ENCODE data around the gene CCDC3. TPM values are rescaled to one million over a fixed set of nuclear protein-coding genes. Genes with fewer than 3 reads are reported as not detected.
A peak's percentile ranks its signal among the peaks of the same experiment; 100 is the strongest.

CCDC3 gene
- total RNA-seq, 2 donors from 2014 or later = 0.45 TPM; not detected in 1

GRCh38 chr10:12902135-12902572, 99.4 kb downstream of the CCDC3 start:
- H3K27ac Mint-ChIP-seq = no peak overlapping the region
- H3K27me3 Mint-ChIP-seq = peaks cover 15 to 26% of the 10 kb centered on the region in 2 donors
- no peaks in the 10 kb centered on the region for H3K36me3 Mint-ChIP-seq
- DNase-seq (ENCODE audit: low spot score) (no peak), ATAC-seq (no peak)
- H3K4me3 Mint-ChIP-seq = no peak overlapping the region
- peaks cover 0 to 6% of the 10 kb centered on the region in 2 donors for H3K4me1 Mint-ChIP-seq (ENCODE audit: low read depth in 2 of 2)
- H3K9me3 Mint-ChIP-seq = no peaks in the 10 kb centered on the region

GRCh38 chr10:12899546-12899945, 102.0 kb downstream of the CCDC3 start:
- DNase-seq (ENCODE audit: low spot score) (no peak), ATAC-seq (no peak)
- H3K4me3 Mint-ChIP-seq = no peak overlapping the region
- no peaks in the 10 kb centered on the region for H3K9me3 Mint-ChIP-seq
- H3K27ac Mint-ChIP-seq = no peak overlapping the region
- peaks cover under 1% of the 10 kb centered on the region for H3K36me3 Mint-ChIP-seq
- peaks cover 0 to 6% of the 10 kb centered on the region in 2 donors for H3K4me1 Mint-ChIP-seq (ENCODE audit: low read depth in 2 of 2)
- peaks cover 16 to 29% of the 10 kb centered on the region in 2 donors for H3K27me3 Mint-ChIP-seq

- DNase-seq (ENCODE audit: low spot score) = no peak
- Mint-ChIP-seq H3K9me3 (peaks cover 6% of the 10 kb centered on the region), H3K36me3 (peaks cover 9% of the 10 kb centered on the region), H3K27me3 (peaks cover 24 to 39% of the 10 kb centered on the region in 2 donors), H3K4me3 (no peak overlapping the region), H3K4me1 (ENCODE audit: low read depth in 2 of 2) (peaks cover 0 to 6% of the 10 kb centered on the region in 2 donors), H3K27ac (no peak overlapping the region)
- no peak for ATAC-seq
Measured at GRCh38 chr10:12898271-12898670, 103.2 kb downstream of the CCDC3 start.

- ATAC-seq = no peak
- no peak for DNase-seq (ENCODE audit: low spot score)
- H3K4me3 Mint-ChIP-seq = no peak overlapping the region
Measured at GRCh38 chr10:12897278-12897677, 104.2 kb downstream of the CCDC3 start.

GRCh38 chr10:12896251-12896650, 105.3 kb downstream of the CCDC3 start:
- ATAC-seq (no peak), DNase-seq (ENCODE audit: low spot score) (no peak)
- Mint-ChIP-seq H3K4me3 (no peak overlapping the region), H3K4me1 (ENCODE audit: low read depth in 2 of 2) (no peaks in the 10 kb centered on the region), H3K27me3 (peaks cover 29 to 46% of the 10 kb centered on the region in 2 donors), H3K36me3 (peaks cover 20% of the 10 kb centered on the region), H3K27ac (no peak overlapping the region), H3K9me3 (peaks cover 15% of the 10 kb centered on the region)

More at GRCh38 chr10:12897278-12897677, 104.2 kb downstream of the CCDC3 start:
- H3K4me1 Mint-ChIP-seq (ENCODE audit: low read depth in 2 of 2) = peaks cover 0 to 6% of the 10 kb centered on the region in 2 donors
- peaks cover 15% of the 10 kb centered on the region for H3K9me3 Mint-ChIP-seq
- H3K27me3 Mint-ChIP-seq = peaks cover 31 to 44% of the 10 kb centered on the region in 2 donors
- H3K27ac Mint-ChIP-seq = no peak overlapping the region
- H3K36me3 Mint-ChIP-seq = peaks cover 19% of the 10 kb centered on the region

GRCh38 chr10:12892924-12893323, 108.6 kb downstream of the CCDC3 start:
- DNase-seq (ENCODE audit: low spot score) (no peak), ATAC-seq (no peak)
- H3K36me3 Mint-ChIP-seq = peaks cover 20% of the 10 kb centered on the region
- H3K9me3 Mint-ChIP-seq = peaks cover 15% of the 10 kb centered on the region
- H3K4me1 Mint-ChIP-seq (ENCODE audit: low read depth in 2 of 2) = no peaks in the 10 kb centered on the region
- no peak overlapping the region for H3K27ac Mint-ChIP-seq
- no peak overlapping the region for H3K4me3 Mint-ChIP-seq
- peaks cover 32 to 49% of the 10 kb centered on the region in 2 donors for H3K27me3 Mint-ChIP-seq

- no peak overlapping the region for H3K4me3 Mint-ChIP-seq
- ATAC-seq (no peak), DNase-seq (ENCODE audit: low spot score) (no peak)
- H3K9me3 Mint-ChIP-seq = peaks cover 15% of the 10 kb centered on the region
- H3K27ac Mint-ChIP-seq = no peak overlapping the region
- H3K36me3 Mint-ChIP-seq = peaks cover 20% of the 10 kb centered on the region
- no peaks in the 10 kb centered on the region for H3K4me1 Mint-ChIP-seq (ENCODE audit: low read depth in 2 of 2)
- H3K27me3 Mint-ChIP-seq = peaks cover 31 to 49% of the 10 kb centered on the region in 2 donors
Measured at GRCh38 chr10:12890958-12891357, 110.6 kb downstream of the CCDC3 start.

- DNase-seq (ENCODE audit: low spot score) (no peak), ATAC-seq (no peak)
- peaks cover 13% of the 10 kb centered on the region for H3K36me3 Mint-ChIP-seq
- H3K9me3 Mint-ChIP-seq = peaks cover 10% of the 10 kb centered on the region
- H3K27me3 Mint-ChIP-seq = peaks cover 28 to 42% of the 10 kb centered on the region in 2 donors
- H3K4me1 Mint-ChIP-seq (ENCODE audit: low read depth in 2 of 2) = no peaks in the 10 kb centered on the region
- H3K27ac Mint-ChIP-seq = no peak overlapping the region
- H3K4me3 Mint-ChIP-seq = no peak overlapping the region
Measured at GRCh38 chr10:12888470-12888869, 113.0 kb downstream of the CCDC3 start.

GRCh38 chr10:12887780-12888179, 113.7 kb downstream of the CCDC3 start:
- Mint-ChIP-seq H3K27ac (no peak overlapping the region), H3K36me3 (peaks cover 6% of the 10 kb centered on the region), H3K4me1 (ENCODE audit: low read depth in 2 of 2) (no peaks in the 10 kb centered on the region), H3K4me3 (no peak overlapping the region), H3K27me3 (peaks cover 21 to 42% of the 10 kb centered on the region in 2 donors), H3K9me3 (peaks cover 5% of the 10 kb centered on the region)
- ATAC-seq (no peak), DNase-seq (ENCODE audit: low spot score) (no peak)

- H3K36me3 Mint-ChIP-seq = no peaks in the 10 kb centered on the region
- H3K4me1 Mint-ChIP-seq (ENCODE audit: low read depth in 2 of 2) = no peaks in the 10 kb centered on the region
- no peaks in the 10 kb centered on the region for H3K9me3 Mint-ChIP-seq
- no peak for ATAC-seq
- no peak overlapping the region for H3K27ac Mint-ChIP-seq
- no peak overlapping the region for H3K4me3 Mint-ChIP-seq
- DNase-seq (ENCODE audit: low spot score) = no peak
- peaks cover 24 to 42% of the 10 kb centered on the region in 2 donors for H3K27me3 Mint-ChIP-seq
Measured at GRCh38 chr10:12884851-12885250, 116.7 kb downstream of the CCDC3 start.

GRCh38 chr10:12880423-12880822, 121.1 kb downstream of the CCDC3 start:
- Mint-ChIP-seq H3K9me3 (no peaks in the 10 kb centered on the region), H3K27me3 (peaks cover 24 to 44% of the 10 kb centered on the region in 2 donors), H3K4me3 (no peak overlapping the region), H3K27ac (no peak overlapping the region), H3K4me1 (ENCODE audit: low read depth in 2 of 2) (no peaks in the 10 kb centered on the region), H3K36me3 (no peaks in the 10 kb centered on the region)
- ATAC-seq (no peak), DNase-seq (ENCODE audit: low spot score) (no peak)

- peaks cover 17 to 20% of the 10 kb centered on the region in 2 donors for H3K27me3 Mint-ChIP-seq
- H3K4me1 Mint-ChIP-seq (ENCODE audit: low read depth in 2 of 2) = peaks cover 0 to 3% of the 10 kb centered on the region in 2 donors
- no peaks in the 10 kb centered on the region for H3K36me3 Mint-ChIP-seq
- H3K4me3 Mint-ChIP-seq = no peak overlapping the region
- ATAC-seq (no peak), DNase-seq (ENCODE audit: low spot score) (no peak)
- no peaks in the 10 kb centered on the region for H3K9me3 Mint-ChIP-seq
- no peak overlapping the region for H3K27ac Mint-ChIP-seq
Measured at GRCh38 chr10:12877150-12877549, 124.4 kb downstream of the CCDC3 start.

GRCh38 chr10:12876266-12876665, 125.2 kb downstream of the CCDC3 start:
- Mint-ChIP-seq H3K27ac (no peak overlapping the region), H3K36me3 (no peaks in the 10 kb centered on the region), H3K4me3 (no peak overlapping the region), H3K27me3 (peaks cover 16 to 18% of the 10 kb centered on the region in 2 donors), H3K9me3 (no peaks in the 10 kb centered on the region), H3K4me1 (ENCODE audit: low read depth in 2 of 2) (peaks cover 0 to 3% of the 10 kb centered on the region in 2 donors)
- peak in 1 of 2 donors; percentile 4 for ATAC-seq
- no peak for DNase-seq (ENCODE audit: low spot score)

- Mint-ChIP-seq H3K4me1 (ENCODE audit: low read depth in 2 of 2) (peaks cover 0 to 3% of the 10 kb centered on the region in 2 donors), H3K27me3 (peaks cover 14 to 18% of the 10 kb centered on the region in 2 donors), H3K9me3 (no peaks in the 10 kb centered on the region), H3K27ac (no peak overlapping the region), H3K36me3 (no peaks in the 10 kb centered on the region), H3K4me3 (no peak overlapping the region)
- ATAC-seq (no peak), DNase-seq (ENCODE audit: low spot score) (no peak)
Measured at GRCh38 chr10:12875100-12875499, 126.4 kb downstream of the CCDC3 start.

- ATAC-seq (no peak), DNase-seq (ENCODE audit: low spot score) (no peak)
- H3K27ac Mint-ChIP-seq = no peak overlapping the region
- H3K27me3 Mint-ChIP-seq = peaks cover 14 to 18% of the 10 kb centered on the region in 2 donors
- H3K36me3 Mint-ChIP-seq = no peaks in the 10 kb centered on the region
- H3K9me3 Mint-ChIP-seq = no peaks in the 10 kb centered on the region
- H3K4me1 Mint-ChIP-seq (ENCODE audit: low read depth in 2 of 2) = peaks cover 0 to 3% of the 10 kb centered on the region in 2 donors
- H3K4me3 Mint-ChIP-seq = no peak overlapping the region
Measured at GRCh38 chr10:12874501-12874900, 127.0 kb downstream of the CCDC3 start.

Data from natural killer cell treated with Interleukin-12 subunit alpha and Interleukin-12 subunit beta and Interleukin-15 and Interleukin-18, amount 100 ng/mL, for 72 hours (primary cell).